ENCODE data around the gene DNAH14. TPM values are rescaled to one million over a fixed set of nuclear protein-coding genes. Genes with fewer than 3 reads are reported as not detected.

DNAH14 gene
- total and polyA plus RNA-seq, 2 of the 8 experiments (the other 6 are each of a cell fraction or from before 2014, with no cell fraction given), result 8.4 to 40.7 TPM

- no peak overlapping the region for H3K9ac ChIP-seq (replicated peaks in 1 of 4; ENCODE audit: extremely low read depth in 1 of 4, low read depth in 3 of 4, low read length in 3 of 4)
- H3K4ac ChIP-seq (replicated peaks; ENCODE audit: insufficient read length, low read depth, low read length), result no peak overlapping the region
- H4K91ac ChIP-seq (replicated peaks; ENCODE audit: insufficient read length, low read length), result no peak overlapping the region
- no peak overlapping the region for H2AK5ac ChIP-seq (ENCODE audit: low read depth, low read length)
- TF ChIP-seq CTCF (IDR thresholded peaks at IDR 0.05; ENCODE audit: control extremely low read depth in 1 of 3, insufficient read depth in 1 of 3, low read depth in 1 of 3, low read length in 3 of 3), result peak; percentile 65 to 87 (median 70)
- TF ChIP-seq RAD21 (IDR thresholded peaks at IDR 0.05 in 1 of 2, conservative IDR thresholded peaks at IDR 0.05 in 1 of 2; ENCODE audit: low read depth in 2 of 2, low read length in 2 of 2), result peak; percentile 82 to 85
- no peak for TF ChIP-seq GABPA (IDR thresholded peaks at IDR 0.05; ENCODE audit: borderline replicate concordance, insufficient read depth, low read length)
- FAIRE-seq (peak; percentile 87), DNase-seq (ENCODE audit: low read depth in 1 of 2, low spot score in 2 of 2) (no peak)
- no peak overlapping the region for H3K23ac ChIP-seq (ENCODE audit: insufficient read length)
- WGBS, 2 experiments (ENCODE audit: extremely low coverage in 1 of 2, insufficient coverage in 1 of 2, insufficient read length in 1 of 2, insufficient replicate concordance in 2 of 2, low coverage in 1 of 2, low lambda C conversion rate in 2 of 2, missing lambda C conversion rate in 1 of 2), result 73% methylated on average over 4 of the region's 4 CpGs; no CpG with 5 or more reads in 1 of the 2 experiments
- H2BK120ac ChIP-seq (replicated peaks; ENCODE audit: low read depth, low read length), result no peak overlapping the region
- no peak overlapping the region for H2AFZ ChIP-seq (ENCODE audit: low read length)
- H3K27ac ChIP-seq (ENCODE audit: low read depth, low read length), result no peak overlapping the region
- no peaks in the 10 kb centered on the region for H3K79me1 ChIP-seq (ENCODE audit: low read depth, low read length)
- no peak overlapping the region for H3K14ac ChIP-seq (ENCODE audit: insufficient read length)
- H3K79me2 ChIP-seq (ENCODE audit: control insufficient read depth in 1 of 2, insufficient read depth in 2 of 2, low read length in 2 of 2), result no peaks in the 10 kb centered on the region
- H3K4me1 ChIP-seq (replicated peaks in 1 of 4; ENCODE audit: control insufficient read depth in 3 of 4, insufficient read depth in 4 of 4, low read length in 3 of 4), result no peaks in the 10 kb centered on the region; a peak in 2 of 7 replicates
- H2BK15ac ChIP-seq (ENCODE audit: low read length), result no peak overlapping the region
- no peaks in the 10 kb centered on the region for H3K23me2 ChIP-seq (ENCODE audit: low read depth, low read length)
- no peaks in the 10 kb centered on the region for H4K20me1 ChIP-seq (replicated peaks in 1 of 2; ENCODE audit: control insufficient read depth in 1 of 2, insufficient read depth in 2 of 2, low read length in 2 of 2)
- no peak overlapping the region for H2BK5ac ChIP-seq (ENCODE audit: low read depth, low read length)
- no peak overlapping the region for H3K18ac ChIP-seq (ENCODE audit: extremely low read depth, low read length)
- no peak overlapping the region for H3K4me2 ChIP-seq (ENCODE audit: insufficient read depth in 1 of 2, low read depth in 2 of 2, low read length in 2 of 2)
- POLR2A ChIA-PET (ENCODE audit: partially characterized antibody), result no interaction called here
- no peak overlapping the region for H3K4me3 ChIP-seq (ENCODE audit: extremely low read depth in 1 of 4, insufficient read depth in 2 of 4, low read depth in 3 of 4, low read length in 4 of 4)
- no peaks in the 10 kb centered on the region for H3K9me3 ChIP-seq (ENCODE audit: insufficient read depth in 2 of 2, low read depth in 1 of 2, low read length in 1 of 2)
- H2BK12ac ChIP-seq (ENCODE audit: low read depth, low read length), result no peak overlapping the region
- no peak overlapping the region for H4K5ac ChIP-seq (ENCODE audit: insufficient read length, low read depth, low read length)
- no peak overlapping the region for H4K8ac ChIP-seq (ENCODE audit: extremely low read depth, insufficient read depth, low read length)
- no peaks in the 10 kb centered on the region; a peak in 1 of 8 replicates for H3K36me3 ChIP-seq (ENCODE audit: control insufficient read depth in 2 of 4, insufficient read depth in 4 of 4, low read length in 3 of 4)
- H3K56ac ChIP-seq (replicated peaks; ENCODE audit: insufficient read length, low read depth, low read length), result no peak overlapping the region
- no peak overlapping the region for H2BK20ac ChIP-seq (ENCODE audit: low read length)
- CTCF ChIA-PET (ENCODE audit: partially characterized antibody), result interaction anchor here (0.5 to 3.6 kb wide), 36 partner anchors 11 to 656 kb away, joined by 3 to 36 read pairs (median 4); no protein-coding TSS in a partner anchor
- H3K27me3 ChIP-seq (replicated peaks in 1 of 4; ENCODE audit: control insufficient read depth in 3 of 4, extremely low read depth in 1 of 4, insufficient read depth in 3 of 4, low read length in 3 of 4), result no peaks in the 10 kb centered on the region
Measured at GRCh38 chr1:225318706-225319575, 389.5 kb downstream of the DNAH14 start.

All from H1 (cell line).